HG02884 (cell line): Measurements from ENCODE around the gene TRPM1.

Source experiments
- ATAC-seq: cut with Tn5 transposase; IDR thresholded peaks from one replicate; pipeline ENCODE4 v1.9.1; 2021; ENCODE audit warnings: mild to moderate bottlenecking, moderate library complexity; ENCODE audit not compliant: unreplicated experiment

Gene TRPM1

DNA sequence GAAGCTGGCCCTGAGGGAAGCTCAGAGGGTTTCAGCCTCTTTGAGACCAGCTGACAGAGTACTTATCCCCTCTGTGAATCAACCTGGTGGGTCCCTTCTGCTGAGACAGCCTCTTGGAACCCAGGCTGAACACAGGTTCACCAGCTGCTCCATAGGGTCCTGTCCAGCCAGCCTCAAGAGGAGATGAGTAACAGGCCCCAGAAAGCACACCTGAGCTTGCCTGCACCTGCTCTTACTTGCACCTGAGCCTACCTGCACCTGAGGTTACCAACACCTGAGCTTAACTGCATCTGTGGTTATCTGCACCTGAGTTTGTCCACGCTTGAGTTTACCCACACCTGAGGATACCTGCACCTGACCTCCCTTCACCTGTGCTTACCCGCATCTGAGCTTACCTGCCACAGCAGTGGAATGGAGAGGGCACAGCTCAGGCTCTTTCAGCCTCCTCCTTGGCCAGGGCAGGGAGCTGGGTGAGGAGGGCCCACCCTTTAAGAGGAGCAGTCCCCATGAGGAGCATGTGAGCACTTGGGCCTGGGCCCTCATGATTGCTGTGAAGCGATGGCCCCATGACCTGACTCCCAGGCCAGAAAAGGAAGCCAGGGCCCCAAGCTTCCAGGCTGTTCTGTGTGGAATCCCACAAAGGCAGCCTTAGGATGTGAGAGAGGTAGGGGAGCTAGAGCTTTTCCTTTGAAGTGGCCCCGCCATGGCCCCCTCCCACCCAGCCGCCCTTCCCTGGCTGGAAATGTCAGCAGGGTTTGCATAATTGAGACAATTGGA lies at the start of gene TRPM1:
TSS of gene TRPM1 (minus strand) at position 464 of the 777 bp plus-strand sequence. CDS start 20,370 bp downstream, outside the sequence.
- no peak for ATAC-seq

GRCh38 chr15:31150732-31151231 lies 49.3 kb upstream of the TRPM1 start:
- no peak for ATAC-seq

DNA sequence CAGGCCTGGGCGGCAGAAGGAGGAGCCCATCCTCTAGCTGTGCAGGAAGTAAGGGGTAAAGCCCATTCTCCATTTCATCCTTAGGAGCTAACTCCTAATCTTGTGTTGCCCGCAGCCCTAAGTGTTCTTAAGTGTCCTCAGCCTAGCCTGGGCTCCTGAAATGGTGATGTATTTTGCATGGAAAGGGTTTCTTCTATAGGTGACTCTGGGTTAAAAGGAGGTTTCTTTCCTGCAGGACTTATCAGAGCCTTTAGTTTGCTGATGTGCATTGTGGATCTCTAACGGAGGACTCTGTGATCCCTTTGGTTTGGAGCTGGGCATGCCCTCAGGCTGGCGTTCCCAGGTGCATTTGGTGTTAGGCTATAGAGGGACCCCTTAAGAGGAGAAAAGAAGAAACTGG lies 48.5 kb upstream of the TRPM1 start:
- no peak for ATAC-seq

DNA sequence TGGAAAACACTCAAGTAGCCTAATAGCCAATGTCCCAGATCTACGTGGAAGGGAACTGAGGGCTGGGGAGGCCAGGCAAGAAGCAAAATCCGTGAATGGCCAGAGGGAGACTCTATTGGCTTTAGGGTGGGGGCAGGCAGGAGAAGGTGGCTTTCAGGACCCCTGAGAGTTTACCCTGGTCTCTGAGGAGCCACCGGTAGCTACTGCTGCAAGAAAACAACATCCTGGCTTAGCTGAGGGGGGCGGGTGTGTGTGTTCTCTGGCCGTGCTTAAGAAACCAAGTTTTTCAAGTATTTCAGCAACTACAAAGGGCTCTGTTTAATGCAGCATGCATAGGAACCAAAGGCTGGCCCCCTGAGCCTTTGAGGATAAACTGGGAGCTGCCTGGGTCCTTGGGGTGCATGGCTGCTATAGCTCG lies 47.6 kb upstream of the TRPM1 start:
- no peak for ATAC-seq

- no peak for ATAC-seq
Observed at GRCh38 chr15:31148297-31149087, 47.0 kb upstream of the TRPM1 start.

DNA sequence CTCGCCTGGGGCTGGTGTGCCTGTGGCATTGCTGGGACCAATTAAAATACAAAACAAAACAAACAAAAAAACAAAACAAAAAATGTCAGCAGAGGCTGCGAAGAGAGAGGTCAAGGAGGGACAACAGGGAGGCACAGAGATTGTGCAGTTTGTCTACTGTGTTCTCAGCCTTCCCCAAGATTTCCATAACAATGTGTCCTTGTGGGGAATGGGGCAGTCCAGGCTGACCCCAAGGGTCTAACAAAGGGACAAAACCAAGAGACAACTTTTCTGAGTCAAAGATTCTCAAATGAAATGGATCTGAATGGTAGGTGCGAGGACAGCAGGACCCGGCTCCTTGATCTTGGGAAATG lies 46.4 kb upstream of the TRPM1 start:
- ATAC-seq = no peak

DNA sequence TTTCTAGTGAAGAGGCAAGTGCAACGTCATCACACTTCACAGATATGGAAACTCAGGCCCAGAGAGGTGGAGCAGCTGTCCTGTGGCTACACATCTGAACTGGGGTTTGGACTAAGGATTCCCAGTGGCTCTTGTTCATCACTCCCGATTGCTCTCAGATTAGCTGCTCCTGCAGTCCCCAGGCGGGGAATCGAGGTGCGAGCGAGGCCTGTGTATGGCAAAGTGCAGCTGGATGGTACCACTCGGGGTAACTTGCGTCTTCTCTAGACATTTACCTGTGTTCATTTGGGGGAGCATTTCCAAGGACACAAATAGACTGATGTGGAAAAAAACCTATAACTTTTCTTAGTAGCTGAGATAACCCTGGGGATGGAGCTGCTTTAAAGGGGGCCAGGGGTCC lies 45.9 kb upstream of the TRPM1 start:
- ATAC-seq = no peak

DNA sequence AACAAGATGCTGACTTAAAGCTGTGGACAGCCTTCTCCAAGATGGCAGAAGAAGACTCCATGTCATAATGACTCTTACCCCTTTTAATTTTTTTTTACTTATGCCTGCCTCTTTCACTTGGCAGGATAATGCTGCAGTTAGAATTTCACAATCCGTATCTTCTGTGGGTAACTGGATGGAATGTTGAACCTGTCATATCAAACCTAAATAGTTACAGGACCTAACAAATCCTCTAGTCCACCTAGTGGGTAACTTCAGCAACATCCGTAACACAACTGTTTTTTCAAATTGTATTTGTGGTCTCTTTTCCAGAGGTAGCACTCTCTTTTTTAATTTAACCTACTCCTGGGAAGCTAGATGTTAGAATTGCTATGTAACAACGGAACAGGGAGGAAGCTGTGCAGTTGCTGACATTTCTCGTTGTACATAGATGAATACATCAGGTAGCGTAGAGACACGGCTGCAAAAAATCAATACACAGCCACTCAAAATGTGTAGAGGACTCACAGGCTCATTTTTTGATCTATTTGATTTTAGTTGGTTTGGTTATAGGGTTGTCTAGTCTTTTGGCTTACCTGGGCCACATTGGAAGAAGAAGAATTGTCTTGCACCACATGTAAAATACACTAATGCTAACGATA lies 43.9 kb upstream of the TRPM1 start:
- ATAC-seq = no peak

DNA sequence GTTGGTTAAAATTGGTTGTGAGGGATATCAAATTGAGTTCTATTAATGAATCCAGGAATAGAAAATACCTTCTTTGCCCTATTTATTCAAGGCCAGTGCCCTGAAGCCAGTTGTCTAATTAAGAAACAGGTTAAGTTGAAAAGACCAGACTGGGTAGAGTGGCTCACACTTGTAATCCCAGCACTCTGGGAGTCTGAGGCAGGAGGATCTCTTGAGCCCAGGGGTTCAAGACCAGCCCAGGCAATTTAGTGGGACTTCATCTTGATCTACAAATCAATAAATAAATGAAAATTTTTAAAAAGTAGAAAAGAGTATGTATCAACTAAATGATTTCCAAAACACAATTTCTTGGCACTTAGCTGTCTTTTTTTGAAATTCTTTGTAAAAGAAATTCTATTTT lies 40.3 kb upstream of the TRPM1 start:
- no peak for ATAC-seq

DNA sequence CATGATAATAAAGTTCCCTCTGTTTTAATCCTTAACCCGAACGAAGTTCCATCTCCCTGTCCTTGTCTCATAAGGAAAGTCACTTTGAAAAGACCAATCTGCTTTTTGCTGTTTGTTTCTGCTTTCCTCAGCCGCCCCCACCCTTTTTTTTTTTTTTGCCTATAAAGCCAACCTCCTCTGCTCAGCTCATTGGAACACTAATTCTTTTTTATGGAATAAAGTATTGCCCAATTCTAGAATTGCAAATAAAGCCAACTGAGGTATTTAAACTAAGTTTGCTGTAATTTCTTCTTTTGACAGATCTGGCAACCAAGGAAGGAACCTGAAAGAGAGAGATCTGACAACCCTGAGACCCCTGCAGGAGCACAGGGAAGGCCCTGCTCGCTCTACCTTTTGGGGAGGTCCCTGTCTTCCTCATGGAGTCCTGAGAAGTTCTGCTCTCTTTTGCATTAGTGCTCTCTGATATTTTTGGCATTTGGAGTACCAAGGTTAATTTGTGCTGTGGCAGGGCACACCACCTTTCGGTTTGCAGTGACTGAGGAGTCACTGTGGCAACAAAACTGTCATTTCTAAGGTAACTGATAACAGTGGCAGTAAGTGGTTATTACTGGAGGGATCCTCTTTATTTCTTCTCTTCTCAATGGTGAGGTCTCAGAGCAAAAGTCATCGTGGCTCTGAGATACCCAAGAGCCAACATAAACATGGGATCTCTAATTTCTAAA lies 35.2 kb upstream of the TRPM1 start:
- no peak for ATAC-seq

GRCh38 chr15:31136016-31136415 lies 34.5 kb upstream of the TRPM1 start:
- ATAC-seq = no peak

GRCh38 chr15:31135523-31135922 lies 34.0 kb upstream of the TRPM1 start:
- ATAC-seq = no peak

DNA sequence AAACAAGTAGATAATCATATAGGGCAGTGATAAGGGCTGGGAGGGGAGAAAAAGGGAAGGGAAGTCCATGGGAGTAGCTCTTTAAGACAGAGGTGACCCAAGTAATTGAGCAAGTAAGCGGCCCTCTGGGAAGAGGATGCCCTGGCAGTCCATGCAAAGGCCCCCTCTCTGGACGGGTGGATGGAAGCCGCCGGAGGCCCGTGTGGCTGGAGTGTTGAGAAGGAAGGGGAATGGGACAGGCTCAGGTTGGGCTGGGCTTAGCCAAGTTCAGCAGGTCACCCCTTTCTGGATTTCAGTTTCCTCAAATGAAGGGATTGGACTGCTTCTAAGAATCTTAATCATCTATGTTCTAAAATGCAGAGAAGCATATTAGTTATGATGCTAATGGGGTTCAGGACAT lies 32.4 kb upstream of the TRPM1 start:
- ATAC-seq = no peak

DNA sequence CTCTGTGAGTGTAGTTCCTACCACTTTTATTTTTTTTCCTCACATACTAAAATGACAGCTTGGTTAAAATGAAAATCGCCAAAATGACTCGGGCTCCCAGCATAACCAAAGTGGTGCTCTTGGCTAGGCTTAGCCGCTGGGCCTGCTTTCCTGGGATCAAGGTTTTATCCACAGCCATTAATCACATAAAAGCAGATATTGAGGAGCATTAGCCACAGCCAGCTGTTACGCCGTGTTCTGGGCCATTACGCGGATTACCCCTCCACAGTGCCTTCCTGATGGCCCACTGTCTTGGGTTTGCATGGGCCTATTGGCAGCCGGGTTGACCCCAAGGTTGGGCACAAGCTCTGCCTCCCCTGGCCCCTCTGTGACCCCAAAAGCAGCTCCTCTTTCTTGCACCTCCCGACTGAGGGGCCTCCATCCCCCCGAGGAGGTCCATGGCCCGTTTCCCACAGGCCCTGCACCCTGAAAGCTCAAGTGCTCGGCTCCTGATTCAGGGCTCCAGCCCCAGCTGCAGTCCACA lies 30.4 kb upstream of the TRPM1 start:
- no peak for ATAC-seq

DNA sequence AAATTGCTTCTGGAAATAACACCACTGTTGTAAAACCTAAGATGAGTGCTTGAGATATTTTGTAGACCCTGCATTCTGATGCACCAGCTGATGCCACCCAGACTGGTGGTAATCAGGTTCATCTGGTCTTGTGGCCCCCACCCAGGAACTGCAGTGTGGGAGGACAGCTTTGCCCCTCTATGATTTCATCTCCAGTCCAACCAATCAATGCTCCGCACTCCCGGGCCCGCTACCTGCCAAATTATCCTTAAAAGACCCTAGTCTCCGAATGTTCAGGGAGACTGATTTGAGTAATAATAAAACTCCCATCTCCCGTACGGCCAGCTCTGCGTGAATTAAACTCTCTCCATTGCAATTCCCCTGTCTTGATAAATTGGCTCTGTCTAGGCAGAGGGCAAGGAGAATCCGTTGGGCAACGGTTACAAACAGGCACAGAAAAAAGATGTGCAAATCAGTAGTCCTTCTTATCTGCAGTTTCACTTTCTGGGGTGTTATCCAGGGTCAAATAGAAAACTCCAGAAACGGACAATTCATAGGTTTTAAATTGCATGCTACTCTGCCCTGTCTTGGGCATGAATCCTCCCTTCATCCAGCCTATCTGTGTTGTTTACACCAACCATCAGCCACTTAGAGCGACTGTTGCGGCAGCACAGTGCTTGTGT lies 29.2 kb upstream of the TRPM1 start:
- no peak for ATAC-seq

GRCh38 chr15:31129769-31130303 lies 28.3 kb upstream of the TRPM1 start:
- no peak for ATAC-seq

DNA sequence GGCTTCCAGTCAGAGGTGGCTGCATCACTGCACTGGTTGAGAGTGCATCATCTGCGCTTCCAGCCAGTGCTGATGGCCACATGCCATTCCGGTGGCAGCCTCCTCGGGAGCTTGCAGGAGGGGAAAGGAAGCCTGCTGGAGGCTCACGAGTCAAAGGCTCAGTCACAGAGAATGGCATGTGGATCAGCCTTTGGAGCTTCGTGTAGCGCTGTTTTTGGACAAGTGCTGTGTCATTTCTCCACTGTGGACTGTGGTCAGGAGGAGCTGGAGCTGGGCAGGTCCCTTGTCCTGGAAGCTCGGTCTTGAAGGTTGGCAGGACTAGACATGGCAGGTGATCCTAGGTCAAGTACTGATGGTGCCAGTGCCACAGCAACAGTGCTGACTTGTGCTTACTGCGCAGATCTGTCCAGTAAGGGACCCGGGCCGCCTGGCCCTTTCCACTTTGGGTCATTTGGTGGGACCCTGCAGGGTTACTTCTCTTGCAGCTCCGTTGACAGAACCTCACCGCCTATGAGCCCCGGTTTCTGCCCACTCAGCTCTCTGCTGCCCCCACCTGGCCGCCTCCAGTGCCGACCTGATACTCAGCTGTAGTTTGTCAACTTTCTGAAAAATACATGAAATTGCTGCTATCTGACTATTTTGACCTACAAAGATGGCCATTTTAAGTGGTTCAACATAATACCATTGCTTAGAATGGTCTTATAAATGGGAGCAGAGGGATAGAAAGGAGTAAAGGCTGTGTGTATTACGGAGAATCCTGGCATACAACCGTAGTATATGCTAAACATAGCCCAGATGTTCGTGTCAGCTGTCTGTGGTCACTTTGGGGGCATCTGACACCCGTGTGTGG lies 27.6 kb upstream of the TRPM1 start:
- no peak for ATAC-seq

DNA sequence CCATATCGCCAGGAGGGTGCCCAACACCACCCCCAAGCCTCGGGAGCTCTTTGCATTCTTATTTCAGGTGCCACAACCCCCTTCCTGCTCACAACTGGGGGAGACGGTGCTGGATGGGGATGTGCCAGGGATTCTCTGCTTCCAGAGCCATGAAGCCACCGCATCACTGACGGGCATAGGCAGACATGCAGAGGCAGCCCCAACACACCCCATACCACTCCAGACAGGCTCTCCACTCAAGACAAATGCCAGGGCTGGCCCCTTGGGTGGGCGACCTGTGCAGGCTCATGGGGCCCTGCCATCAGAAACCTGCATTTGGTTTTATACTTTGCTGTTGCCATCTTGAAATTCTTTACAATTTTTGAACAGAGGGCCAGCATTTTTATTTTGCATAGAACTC lies 27.0 kb upstream of the TRPM1 start:
- ATAC-seq = no peak

DNA sequence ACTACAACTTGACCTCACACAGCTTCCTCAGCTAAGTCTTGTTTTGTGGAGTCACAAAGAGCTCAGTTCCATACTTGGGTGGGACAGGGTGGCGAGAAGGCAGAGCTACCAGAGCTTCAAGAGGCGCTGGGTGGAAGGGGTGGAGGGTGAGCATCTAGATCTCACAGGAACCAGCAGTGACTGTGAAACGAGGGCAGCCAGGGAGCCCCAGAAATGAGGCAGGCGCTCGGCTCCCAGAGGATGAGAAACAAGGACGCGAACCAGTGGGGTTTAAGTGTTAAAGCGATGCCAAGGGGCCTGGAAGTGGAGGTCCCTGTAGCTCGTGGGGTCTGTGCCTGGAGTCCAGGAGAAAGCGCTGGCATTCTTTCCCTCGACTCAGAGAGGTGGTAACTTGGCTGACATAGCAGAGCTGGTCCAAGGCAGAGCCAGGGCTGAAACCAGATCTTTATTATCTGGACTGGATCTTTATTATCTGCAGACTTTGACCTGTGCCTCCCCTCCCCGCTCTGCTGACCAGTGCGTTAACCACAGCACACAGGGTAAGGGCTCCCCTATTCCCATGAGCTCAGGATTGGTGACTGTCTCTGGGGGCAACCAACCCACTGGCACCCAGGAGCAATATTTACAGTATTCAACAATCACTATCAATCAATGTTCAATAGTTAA lies 26.2 kb upstream of the TRPM1 start:
- ATAC-seq = no peak
